HepG2 (cell line): Measurements from ENCODE around the gene SHISA9. TPM values are rescaled to one million over a fixed set of nuclear protein-coding genes. Genes with fewer than 3 reads are reported as not detected.

Experiments used
- ATAC-seq: fragments of 200-7000 bp; cut with Tn5 transposase; 3 replicates; pipeline ENCODE4 v1.9.1; 2020; ENCODE audit warnings: mild to moderate bottlenecking, moderate library complexity
- BruUV-seq: library from RNA; stranded (reverse); fragments of 400-500 nt; replicated peaks from 2 replicates; lab custom pipeline; 2021; lab: Mats Ljungman, UMichigan
- CTCF ChIA-PET: fragments of 300-600 bp; formaldehyde crosslinking; extraction: SDS; loops from one replicate; lab custom pipeline; 2021; ENCODE audit warnings: low total read pairs, inconsistent platforms, low intra/inter-chr PET ratio; lab: Yijun Ruan, JAX
- POLR2A ChIA-PET: fragments of 350-600 bp; sonication (Branson Sonifier 250); formaldehyde crosslinking; loops from one replicate; lab custom pipeline; 2020; ENCODE audit warnings: antibody characterized with exemption, inconsistent platforms; lab: Yijun Ruan, JAX
- DNase-seq: peaks from one replicate; pipeline ENCODE4 v3.0.0-alpha.2; 2015; ENCODE audit warnings: low spot score
- FAIRE-seq: peaks from 3 replicates; lab custom pipeline; 2011; peaks lifted over from hg19 to GRCh38; lab: Jason Lieb, UNC
- H2AFZ ChIP-seq: one replicate; pipeline ENCODE4 v1.6.1; 2011; ENCODE audit warnings: low read length, inconsistent platforms
- H3K27ac ChIP-seq: fragments of 300-600 bp; 3 replicates; pipeline ENCODE4 v1.8.0; 2011; ENCODE audit warnings: mixed run types, mild to moderate bottlenecking, mixed read lengths, low read length, inconsistent platforms; ENCODE audit not compliant: insufficient read depth; ENCODE audit errors: extremely low read length
- H3K27me3 ChIP-seq, 2 experiments: fragments of 200-600 bp in 1 of 2; 2 replicates in 1 of 2; 3 replicates in 1 of 2; pipeline versions ENCODE4 v1.6.0 to v1.8.0; 2011; ENCODE audit warnings: low read length in 2 of 2, mild to moderate bottlenecking in 2 of 2, moderate library complexity in 2 of 2, inconsistent platforms in 1 of 2; ENCODE audit not compliant: insufficient read depth in 2 of 2, control insufficient read depth in 1 of 2
- H3K36me3 ChIP-seq, 2 experiments: fragments of 200-600 bp in 1 of 2; replicated peaks in 1 of 2; 2 replicates in 1 of 2; 3 replicates in 1 of 2; pipeline versions ENCODE4 v1.5.1 to v1.8.0; 2011; ENCODE audit warnings: low read length in 2 of 2, inconsistent platforms in 1 of 2; ENCODE audit not compliant: insufficient read depth in 2 of 2, control insufficient read depth in 1 of 2
- H3K4me1 ChIP-seq: 2 replicates; pipeline ENCODE4 v1.5.1; 2012; ENCODE audit warnings: low read length, inconsistent platforms; ENCODE audit not compliant: insufficient read depth
- H3K4me2 ChIP-seq: 2 replicates; pipeline ENCODE4 v1.6.0; 2011; ENCODE audit warnings: low read depth, low read length, inconsistent platforms
- H3K4me3 ChIP-seq, 3 experiments: fragments of 200-600 bp in 1 of 3; sonication (generic), shearing (Covaris generic) in 1 of 3; replicated peaks in 1 of 3; 2 replicates each; pipeline ENCODE4 v1.5.1; 2011 to 2016; ENCODE audit warnings: low read length in 3 of 3, inconsistent platforms in 2 of 3, low read depth in 2 of 3, mild to moderate bottlenecking in 2 of 3, control low read depth in 1 of 3, mixed read lengths in 1 of 3; ENCODE audit not compliant: insufficient read depth in 1 of 3
- H3K79me2 ChIP-seq: one replicate; pipeline ENCODE4 v1.6.1; 2011; ENCODE audit warnings: low read length, inconsistent platforms; ENCODE audit not compliant: insufficient read depth
- H3K9ac ChIP-seq: 2 replicates; pipeline ENCODE4 v1.6.0; 2011; ENCODE audit warnings: mild to moderate bottlenecking, low read depth, low read length, inconsistent platforms; ENCODE audit not compliant: insufficient read depth
- H3K9me3 ChIP-seq: 2 replicates; pipeline ENCODE4 v1.5.1; 2012; ENCODE audit warnings: mild to moderate bottlenecking, low read length
- H4K20me1 ChIP-seq: 2 replicates; pipeline ENCODE4 v1.6.0; 2011; ENCODE audit warnings: inconsistent platforms, mild to moderate bottlenecking, low read length, moderate library complexity; ENCODE audit not compliant: insufficient read depth
- DNMT1 ChIP-seq: sonication (generic); formaldehyde crosslinking; IDR thresholded peaks from 2 replicates; pipeline ENCODE4 v1.5.1; 2020; ENCODE audit warnings: mild to moderate bottlenecking, missing genetic modification reagents
- GFI1 ChIP-seq: sonication (generic); formaldehyde crosslinking; IDR thresholded peaks from 2 replicates; pipeline ENCODE4 v1.5.0; 2020; ENCODE audit warnings: missing genetic modification reagents, mild to moderate bottlenecking, borderline replicate concordance
- HDAC2 ChIP-seq: sonication (generic); formaldehyde crosslinking; IDR thresholded peaks from 2 replicates; pipeline ENCODE4 v1.4.0; 2020; ENCODE audit warnings: missing genetic modification reagents
- HNF4G ChIP-seq, 2 experiments: sonication (generic) in 1 of 2; formaldehyde crosslinking in 1 of 2; IDR thresholded peaks; 2 replicates each; pipeline versions ENCODE4 v1.4.0 to v1.6.1; 2011 to 2020; ENCODE audit warnings: borderline replicate concordance in 2 of 2, low read depth in 2 of 2, mild to moderate bottlenecking in 2 of 2, low read length in 1 of 2, missing genetic modification reagents in 1 of 2, moderate library complexity in 1 of 2
- HNRNPL ChIP-seq: fragments of 200-400 bp; formaldehyde crosslinking; IDR thresholded peaks from 2 replicates; pipeline ENCODE4 v1.6.1; 2017; ENCODE audit warnings: mild to moderate bottlenecking, low read depth, low read length
- NFYC ChIP-seq: IDR thresholded peaks from 2 replicates; pipeline ENCODE4 v1.6.1; 2016; ENCODE audit warnings: missing genetic modification reagents, missing compliant biosample characterization
- POLR2A ChIP-seq, 2 experiments: IDR thresholded peaks; 2 replicates each; pipeline ENCODE4 v1.6.1; 2011; ENCODE audit warnings: low read depth in 2 of 2, low read length in 2 of 2, mild to moderate bottlenecking in 1 of 2, moderate library complexity in 1 of 2; ENCODE audit not compliant: insufficient read depth in 1 of 2
- RBFOX2 ChIP-seq: fragments of 200-400 bp; formaldehyde crosslinking; IDR thresholded peaks from 2 replicates; pipeline ENCODE4 v1.6.1; 2017; ENCODE audit warnings: low read depth, mild to moderate bottlenecking, low read length
- TBX3 ChIP-seq: fragments of 450-650 bp; IDR thresholded peaks from 2 replicates; pipeline ENCODE4 v1.6.1; 2017; ENCODE audit warnings: antibody characterized with exemption, mild to moderate bottlenecking, inconsistent platforms, borderline replicate concordance
- ZNF20 ChIP-seq: sonication (generic); formaldehyde crosslinking; IDR thresholded peaks from 2 replicates; pipeline ENCODE4 v1.4.0; 2020; ENCODE audit warnings: mild to moderate bottlenecking, moderate library complexity, missing genetic modification reagents
- ZNF367 ChIP-seq: sonication (generic); formaldehyde crosslinking; IDR thresholded peaks from 2 replicates; pipeline ENCODE4 v1.4.0; 2020; ENCODE audit warnings: missing genetic modification reagents, borderline replicate concordance
- ZNF746 ChIP-seq: sonication (generic); formaldehyde crosslinking; IDR thresholded peaks from 2 replicates; pipeline ENCODE4 v1.8.0; 2022; ENCODE audit warnings: mild to moderate bottlenecking, missing genetic modification reagents
- WGBS: methylation state at CpG from one replicate; pipeline ENCODE4 v1.1.6; 2017; ENCODE audit warnings: low lambda C conversion rate; 5-methylcytosine and 5-hydroxymethylcytosine counted together
- in situ Hi-C: cut with HindIII; loops from 2 replicates; pipeline ENCODE4 v1.10.0; 2017; ENCODE audit warnings: low pct_unique_long_range_greater_than_20kb; ENCODE audit not compliant: extremely low pct_ligation_motif_present
- intact Hi-C: fragments of 100-400 bp; cut with micrococcal nuclease; formaldehyde crosslinking; loops from one replicate; pipeline ENCODE4 v1.10.0; 2022; ENCODE audit not compliant: unreplicated experiment
- polyA plus RNA-seq, 8 experiments: library from polyadenylated mRNA; depleted of rRNA in 3 of 8; stranded (reverse) in 7 of 8; unstranded in 1 of 8; fragments of >200 nt; fragmentation: Illumina TruSeq in 4 of 8; extraction: Trizol in 4 of 8; gene quantifications; 2 replicates each; pipeline versions ENCODE4 v1.2.1 to v1.2.3, GENCODE V29; 2011 to 2016; ENCODE audit warnings: low read depth in 4 of 8, missing spikeins in 1 of 8, mixed read lengths in 1 of 8; ENCODE audit not compliant: insufficient read depth in 1 of 8
- total RNA-seq, 5 experiments: library from RNA; depleted of rRNA; stranded (reverse); fragments of >200 nt; fragmentation: Illumina TruSeq; extraction: Trizol; gene quantifications; 2 replicates each; pipeline ENCODE4 v1.2.3, GENCODE V29; 2016; ENCODE audit warnings: low read depth in 1 of 5
- TF ChIP-seq, protein P1 (sequence below): IDR thresholded peaks from 2 replicates; pipeline ENCODE4 v1.4.0; 2020; ENCODE audit warnings: mild to moderate bottlenecking, missing genetic modification reagents

Gene SHISA9
- total and polyA plus RNA-seq, 2 of the 13 experiments (the other 11 are each of a cell fraction or from before 2014, with no cell fraction given) = 0.01 TPM; not detected in 1

- in situ Hi-C loops = no loop called here
- Histone ChIP-seq H3K9me3 (no peaks in the 10 kb centered on the region), H3K27me3 (no peaks in the 10 kb centered on the region), H3K9ac (no peak overlapping the region), H3K4me2 (no peak overlapping the region), H3K36me3 (no peaks in the 10 kb centered on the region), H3K27ac (no peak overlapping the region), H2AFZ (no peak overlapping the region), H4K20me1 (no peaks in the 10 kb centered on the region), H3K4me3 (no peak overlapping the region), H3K79me2 (no peaks in the 10 kb centered on the region), H3K4me1 (no peaks in the 10 kb centered on the region)
- ATAC-seq (no peak), DNase-seq (no peak), FAIRE-seq (no peak)
- POLR2A ChIA-PET = no interaction called here
- CTCF ChIA-PET = no interaction called here
- intact Hi-C loops = no loop called here
- no TSS peak for BruUV-seq
- 17% methylated on average over 4 of the region's 4 CpGs for WGBS
- TF ChIP-seq TBX3 = 0 out of 2 replicates have a peak, but pooled peaks have one; percentile 19
- TF ChIP-seq NFYC (CRISPR knock-in tag) = no peak
These were observed 248.9 kb downstream of the SHISA9 start for GRCh38 chr16:13150181-13150885.

- Histone ChIP-seq H2AFZ (no peak overlapping the region), H3K4me1 (no peaks in the 10 kb centered on the region), H3K79me2 (no peaks in the 10 kb centered on the region), H3K4me3 (no peak overlapping the region), H3K9ac (no peak overlapping the region), H3K36me3 (no peaks in the 10 kb centered on the region), H3K27ac (no peak overlapping the region), H3K4me2 (no peak overlapping the region), H3K9me3 (no peaks in the 10 kb centered on the region), H4K20me1 (no peaks in the 10 kb centered on the region), H3K27me3 (no peaks in the 10 kb centered on the region)
- no peak for DNase-seq
- in situ Hi-C loops (no loop called here), intact Hi-C loops (no loop called here)
- ATAC-seq = no peak
- CTCF ChIA-PET = no interaction called here
- POLR2A ChIA-PET = no interaction called here
- no TSS peak for BruUV-seq
- WGBS = 32% methylated on average over 4 of the region's 4 CpGs
- no peak for FAIRE-seq
- TF ChIP-seq GFI1 (no peak), HNF4G (IDR thresholded peaks at IDR 0.05; ENCODE audit: borderline replicate concordance, low read depth, low read length) (no peak), HNF4G (CRISPR knock-in tag; IDR thresholded peaks at IDR 0.05; ENCODE audit: borderline replicate concordance, low read depth) (no peak), HNRNPL (no peak), DNMT1 (CRISPR knock-in tag) (no peak), ZNF746 (CRISPR knock-in tag) (no peak), RBFOX2 (no peak), POLR2A (IDR thresholded peaks at IDR 0.05; ENCODE audit: insufficient read depth in 1 of 2, low read depth in 2 of 2, low read length in 2 of 2) (no peak), HDAC2 (no peak), ZNF20 (CRISPR knock-in tag) (no peak), ZNF367 (CRISPR knock-in tag) (no peak)
- TF ChIP-seq, protein P1, sequence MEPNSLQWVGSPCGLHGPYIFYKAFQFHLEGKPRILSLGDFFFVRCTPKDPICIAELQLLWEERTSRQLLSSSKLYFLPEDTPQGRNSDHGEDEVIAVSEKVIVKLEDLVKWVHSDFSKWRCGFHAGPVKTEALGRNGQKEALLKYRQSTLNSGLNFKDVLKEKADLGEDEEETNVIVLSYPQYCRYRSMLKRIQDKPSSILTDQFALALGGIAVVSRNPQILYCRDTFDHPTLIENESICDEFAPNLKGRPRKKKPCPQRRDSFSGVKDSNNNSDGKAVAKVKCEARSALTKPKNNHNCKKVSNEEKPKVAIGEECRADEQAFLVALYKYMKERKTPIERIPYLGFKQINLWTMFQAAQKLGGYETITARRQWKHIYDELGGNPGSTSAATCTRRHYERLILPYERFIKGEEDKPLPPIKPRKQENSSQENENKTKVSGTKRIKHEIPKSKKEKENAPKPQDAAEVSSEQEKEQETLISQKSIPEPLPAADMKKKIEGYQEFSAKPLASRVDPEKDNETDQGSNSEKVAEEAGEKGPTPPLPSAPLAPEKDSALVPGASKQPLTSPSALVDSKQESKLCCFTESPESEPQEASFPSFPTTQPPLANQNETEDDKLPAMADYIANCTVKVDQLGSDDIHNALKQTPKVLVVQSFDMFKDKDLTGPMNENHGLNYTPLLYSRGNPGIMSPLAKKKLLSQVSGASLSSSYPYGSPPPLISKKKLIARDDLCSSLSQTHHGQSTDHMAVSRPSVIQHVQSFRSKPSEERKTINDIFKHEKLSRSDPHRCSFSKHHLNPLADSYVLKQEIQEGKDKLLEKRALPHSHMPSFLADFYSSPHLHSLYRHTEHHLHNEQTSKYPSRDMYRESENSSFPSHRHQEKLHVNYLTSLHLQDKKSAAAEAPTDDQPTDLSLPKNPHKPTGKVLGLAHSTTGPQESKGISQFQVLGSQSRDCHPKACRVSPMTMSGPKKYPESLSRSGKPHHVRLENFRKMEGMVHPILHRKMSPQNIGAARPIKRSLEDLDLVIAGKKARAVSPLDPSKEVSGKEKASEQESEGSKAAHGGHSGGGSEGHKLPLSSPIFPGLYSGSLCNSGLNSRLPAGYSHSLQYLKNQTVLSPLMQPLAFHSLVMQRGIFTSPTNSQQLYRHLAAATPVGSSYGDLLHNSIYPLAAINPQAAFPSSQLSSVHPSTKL (CRISPR knock-in tag) = no peak
These were observed 252.3 kb downstream of the SHISA9 start for GRCh38 chr16:13153696-13154095.
